GM13976 (cell line): ENCODE data around the gene TMOD2.
A peak's percentile ranks its signal among the peaks of the same experiment; 100 is the strongest.

Experiments
- DNase-seq: peaks from one replicate; pipeline ENCODE4 v3.0.0; 2012; ENCODE audit warnings: low spot score
- in situ Hi-C: fragments of 300-500 bp; cut with MboI; formaldehyde crosslinking; loops from one replicate; pipeline ENCODE4 v1.12.0; 2022; ENCODE audit warnings: low sequenced_read_pairs, mixed read lengths, inconsistent platforms; ENCODE audit not compliant: unreplicated experiment
- TF ChIP-seq, protein P1 (sequence below): IDR thresholded peaks from 2 replicates; pipeline ENCODE4 v1.5.1; 2012; ENCODE audit warnings: borderline replicate concordance, mild to moderate bottlenecking; ENCODE audit not compliant: insufficient read depth; ENCODE audit errors: extremely low read depth, missing control alignments, control extremely low read depth

TMOD2 gene

DNA sequence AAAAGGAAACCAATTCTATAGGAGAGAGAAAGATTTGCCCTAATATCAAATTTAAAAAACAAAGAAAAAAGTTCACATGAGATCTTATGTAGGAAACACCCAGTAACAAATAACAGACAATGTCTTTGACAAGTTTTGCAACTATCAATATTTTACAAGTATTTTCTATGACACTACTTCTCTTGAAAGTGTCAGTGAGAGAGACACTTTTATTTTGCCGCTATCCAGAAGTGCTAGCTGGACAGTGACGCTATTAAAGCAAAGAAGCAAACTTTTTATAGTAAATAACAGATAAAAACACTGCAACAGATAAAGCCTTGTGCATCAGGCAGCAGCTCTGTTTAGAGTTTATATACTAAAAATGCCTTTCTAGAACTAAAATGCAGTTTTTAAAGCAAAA lies 27.2 kb upstream of the TMOD2 start:
- no peak for DNase-seq
- TF ChIP-seq, protein P1, sequence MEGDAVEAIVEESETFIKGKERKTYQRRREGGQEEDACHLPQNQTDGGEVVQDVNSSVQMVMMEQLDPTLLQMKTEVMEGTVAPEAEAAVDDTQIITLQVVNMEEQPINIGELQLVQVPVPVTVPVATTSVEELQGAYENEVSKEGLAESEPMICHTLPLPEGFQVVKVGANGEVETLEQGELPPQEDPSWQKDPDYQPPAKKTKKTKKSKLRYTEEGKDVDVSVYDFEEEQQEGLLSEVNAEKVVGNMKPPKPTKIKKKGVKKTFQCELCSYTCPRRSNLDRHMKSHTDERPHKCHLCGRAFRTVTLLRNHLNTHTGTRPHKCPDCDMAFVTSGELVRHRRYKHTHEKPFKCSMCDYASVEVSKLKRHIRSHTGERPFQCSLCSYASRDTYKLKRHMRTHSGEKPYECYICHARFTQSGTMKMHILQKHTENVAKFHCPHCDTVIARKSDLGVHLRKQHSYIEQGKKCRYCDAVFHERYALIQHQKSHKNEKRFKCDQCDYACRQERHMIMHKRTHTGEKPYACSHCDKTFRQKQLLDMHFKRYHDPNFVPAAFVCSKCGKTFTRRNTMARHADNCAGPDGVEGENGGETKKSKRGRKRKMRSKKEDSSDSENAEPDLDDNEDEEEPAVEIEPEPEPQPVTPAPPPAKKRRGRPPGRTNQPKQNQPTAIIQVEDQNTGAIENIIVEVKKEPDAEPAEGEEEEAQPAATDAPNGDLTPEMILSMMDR, result no peak
- in situ Hi-C loops, result no loop called here

DNA sequence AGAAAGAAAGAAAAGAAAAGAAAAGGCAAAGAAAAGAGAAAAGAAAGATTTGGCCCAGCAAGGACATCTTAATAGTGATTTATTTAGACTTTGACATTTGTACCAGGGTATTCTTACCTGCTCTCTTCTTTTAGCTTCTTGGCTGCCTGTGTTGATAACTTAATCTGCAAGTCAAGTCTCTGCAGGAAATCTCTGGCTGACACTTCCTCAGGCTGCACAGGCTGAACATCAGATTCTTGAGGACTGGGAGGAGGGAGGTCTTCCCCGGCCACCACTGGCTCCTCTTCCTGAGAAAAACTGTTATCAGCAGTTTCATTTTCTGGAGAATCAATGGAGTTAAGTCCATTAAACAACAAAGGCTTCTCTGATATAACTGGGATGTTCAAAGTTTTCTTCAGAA lies 26.7 kb upstream of the TMOD2 start:
- DNase-seq, result no peak
- in situ Hi-C loops, result no loop called here
- TF ChIP-seq, protein P1, result no peak

DNA sequence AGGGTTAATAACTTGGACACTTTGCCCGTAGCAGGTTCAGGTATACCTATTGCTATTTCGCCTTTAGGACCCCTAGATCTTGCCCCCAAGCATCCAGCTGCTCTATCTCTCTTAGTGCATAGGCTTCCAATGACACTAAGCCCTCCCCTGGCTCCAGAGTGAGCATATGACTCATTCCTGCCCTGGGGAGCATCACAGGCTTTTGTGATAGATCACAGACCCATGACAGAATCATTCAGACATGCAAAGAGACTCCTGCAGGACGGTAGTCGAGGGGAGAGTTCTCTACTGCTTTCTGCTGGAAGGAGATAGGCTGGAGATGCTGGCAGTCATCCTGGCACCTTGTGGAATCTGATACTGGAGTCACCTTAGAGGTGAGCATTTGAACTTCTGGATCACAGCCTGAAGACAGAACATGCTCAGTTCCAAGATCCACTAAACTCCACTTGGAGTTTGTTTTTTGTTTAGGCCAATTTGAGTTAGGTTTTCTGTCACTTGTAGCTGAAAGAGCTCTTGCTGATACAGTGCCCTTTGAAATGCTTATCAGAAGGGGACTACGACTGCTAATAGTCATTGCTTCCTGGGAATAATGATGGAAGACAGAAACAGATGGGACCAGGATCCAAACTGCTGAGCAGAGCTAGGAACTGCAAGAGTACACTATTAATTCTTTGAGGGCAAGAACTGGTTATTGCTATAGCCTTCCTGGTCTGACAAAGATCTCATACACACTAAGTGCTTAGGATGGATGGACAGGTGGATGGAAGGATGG lies 24.9 kb upstream of the TMOD2 start:
- TF ChIP-seq, protein P1, result no peak
- in situ Hi-C loops, result no loop called here
- peak; percentile 43 for DNase-seq

DNA sequence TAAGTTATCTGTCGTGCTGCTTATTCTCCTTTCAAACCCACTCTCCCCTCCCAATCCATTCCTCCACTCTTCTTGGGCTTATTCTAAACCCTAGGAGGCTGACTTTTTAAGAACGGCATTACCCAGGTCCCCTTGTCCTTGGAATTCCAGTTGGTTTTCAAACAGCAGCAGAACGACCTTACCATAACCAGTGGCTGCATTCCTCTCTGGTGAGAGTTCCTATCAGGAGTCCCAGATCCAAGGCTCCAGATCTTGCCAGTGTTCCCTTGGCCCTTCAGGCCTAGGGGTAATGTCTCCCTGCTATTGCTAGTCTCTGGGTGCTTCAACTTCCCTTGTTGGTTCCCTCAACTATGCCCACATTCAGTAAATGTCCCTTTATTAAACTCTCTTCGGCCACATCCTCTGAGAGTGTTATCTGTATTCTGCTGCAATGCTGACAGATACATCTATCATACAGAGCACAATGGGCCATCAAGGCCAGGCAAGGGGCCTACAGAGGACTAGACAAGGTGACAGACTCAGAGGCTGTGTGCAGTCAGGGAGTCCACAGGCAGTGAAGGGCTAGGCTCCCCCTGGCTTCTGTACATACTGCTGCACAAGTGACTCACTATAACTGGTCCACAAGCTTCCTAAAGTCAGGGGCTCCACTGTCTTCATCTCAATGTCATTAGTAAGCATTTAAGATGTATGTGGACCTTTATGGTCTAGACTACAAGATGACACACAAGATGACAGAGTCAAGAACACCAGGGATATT lies 24.1 kb upstream of the TMOD2 start:
- in situ Hi-C loops, result no loop called here
- TF ChIP-seq, protein P1, result peak; percentile 15
- no peak for DNase-seq

DNA sequence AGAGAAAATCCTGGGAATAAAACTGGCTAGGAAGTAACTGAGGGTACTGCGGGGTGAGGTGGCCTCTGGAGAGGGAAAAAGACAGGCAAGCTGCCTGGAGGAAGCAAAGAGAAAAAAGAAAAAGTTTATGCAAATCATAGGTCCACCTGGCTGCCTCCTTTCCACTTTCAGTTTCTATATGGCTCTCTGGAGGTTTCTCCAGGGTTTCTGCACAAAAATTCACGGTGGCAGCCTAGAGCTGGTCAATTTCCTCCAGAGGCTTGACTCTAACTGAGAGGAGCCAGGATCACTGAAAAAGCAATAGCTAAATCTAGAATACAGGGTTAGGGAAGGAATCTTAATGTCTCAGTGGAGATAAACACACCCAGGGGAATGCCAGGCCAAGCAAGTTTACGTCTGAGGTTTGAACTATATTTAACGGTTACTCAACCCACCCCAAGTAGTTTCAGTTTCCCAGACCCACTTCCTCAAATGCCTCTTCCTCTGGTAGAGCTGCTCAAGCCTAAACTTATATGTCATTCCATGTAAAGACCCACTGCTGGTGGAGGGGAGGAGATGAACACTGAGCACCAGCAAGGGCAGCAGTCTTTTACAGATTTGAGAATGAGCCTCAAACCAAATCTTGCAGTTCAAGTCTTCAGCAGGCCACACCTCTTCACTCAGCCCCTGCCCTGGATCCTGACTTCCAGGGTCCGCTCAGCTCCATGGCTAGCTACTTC lies 19.7 kb upstream of the TMOD2 start:
- DNase-seq, result peak; percentile 51
- in situ Hi-C loops, result no loop called here
- TF ChIP-seq, protein P1, result no peak

DNA sequence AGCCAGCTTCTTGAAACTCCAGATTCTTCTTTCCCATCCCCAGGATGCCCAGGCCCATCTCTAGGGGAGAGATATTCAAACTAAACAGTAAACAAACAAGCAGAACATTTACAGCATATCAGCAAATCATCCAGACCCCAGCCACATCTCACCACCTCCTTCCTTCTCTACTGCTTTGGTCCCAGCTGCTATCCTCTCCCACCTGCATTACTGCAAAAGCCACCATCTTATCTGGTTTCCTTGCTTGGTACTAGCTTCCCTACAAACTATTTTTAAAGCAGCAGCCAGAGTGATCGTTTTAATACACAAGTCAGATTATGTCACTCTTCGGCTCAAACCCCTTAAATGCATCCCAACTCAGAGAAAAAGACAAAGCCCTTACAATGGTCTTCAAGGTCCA lies 18.8 kb upstream of the TMOD2 start:
- TF ChIP-seq, protein P1, result no peak
- no peak for DNase-seq
- in situ Hi-C loops, result no loop called here
